Measurements from ENCODE around the gene NTRK2. TPM values are rescaled to one million over a fixed set of nuclear protein-coding genes. Genes with fewer than 3 reads are reported as not detected.

Gene NTRK2
- total RNA-seq, 6 experiments from 2014 or later: 0.18 to 0.49 (median 0.30) TPM

- DNase-seq (no peak), ATAC-seq (no peak)
- TF ChIP-seq POLR2A (IDR thresholded peaks at IDR 0.05) (no peak), CTCF (IDR thresholded peaks at IDR 0.05) (no peak)
- WGBS (ENCODE audit: insufficient coverage, low coverage, low lambda C conversion rate, missing lambda C conversion rate): 39% methylated on average over 3 of the region's 3 CpGs
- no peak overlapping the region for H3K27ac ChIP-seq
- no peaks in the 10 kb centered on the region for H3K27me3 ChIP-seq
- intact Hi-C loops (cut with DNase I): no loop called here
- no peak overlapping the region for H3K4me3 ChIP-seq
- no peaks in the 10 kb centered on the region for H3K36me3 ChIP-seq
- H3K4me1 ChIP-seq: no peaks in the 10 kb centered on the region
- H3K9me3 ChIP-seq: no peaks in the 10 kb centered on the region
Observed at GRCh38 chr9:84996716-84997115, 327.2 kb downstream of the NTRK2 start.

- H3K4me3 ChIP-seq: no peak overlapping the region
- ATAC-seq (peak in 1 of 4 donors; percentile 17), DNase-seq (no peak)
- no peaks in the 10 kb centered on the region for H3K4me1 ChIP-seq
- H3K27ac ChIP-seq: no peak overlapping the region
- WGBS (ENCODE audit: insufficient coverage, low coverage, low lambda C conversion rate, missing lambda C conversion rate): 26% methylated on average over 2 of the region's 2 CpGs
- no peaks in the 10 kb centered on the region for H3K9me3 ChIP-seq
- no peaks in the 10 kb centered on the region for H3K36me3 ChIP-seq
- intact Hi-C loops (cut with DNase I): no loop called here
- TF ChIP-seq POLR2A (IDR thresholded peaks at IDR 0.05) (no peak), CTCF (IDR thresholded peaks at IDR 0.05) (no peak)
- no peaks in the 10 kb centered on the region for H3K27me3 ChIP-seq
Observed at GRCh38 chr9:84997472-84997871, 327.9 kb downstream of the NTRK2 start.

DNA sequence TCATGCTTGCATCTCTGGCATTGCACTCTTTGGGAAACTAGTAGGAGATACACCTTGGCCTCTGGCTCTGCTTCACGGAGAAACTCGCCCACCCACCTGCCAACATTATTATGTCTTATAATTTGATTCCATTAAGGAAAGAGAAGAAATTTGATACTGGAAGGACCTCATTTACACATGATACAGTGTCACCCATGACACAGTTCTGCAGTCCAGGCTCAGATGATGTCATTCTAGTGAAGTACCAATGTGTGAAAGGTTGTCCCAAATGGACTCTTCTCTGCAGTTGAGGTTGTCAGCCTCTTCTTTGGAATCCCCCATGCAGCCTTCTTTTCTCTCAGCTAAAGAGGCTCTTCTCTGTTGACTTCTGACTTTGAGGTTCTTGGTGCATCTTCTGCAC is 329.1 kb downstream of the NTRK2 start:
- no peaks in the 10 kb centered on the region for H3K4me1 ChIP-seq
- H3K27me3 ChIP-seq: no peaks in the 10 kb centered on the region
- no peak overlapping the region for H3K4me3 ChIP-seq
- no peak overlapping the region for H3K27ac ChIP-seq
- DNase-seq: no peak
- intact Hi-C loops (cut with DNase I): no loop called here
- H3K9me3 ChIP-seq: no peaks in the 10 kb centered on the region
- H3K36me3 ChIP-seq: no peaks in the 10 kb centered on the region
- ATAC-seq: no peak
- no peak for TF ChIP-seq POLR2A (IDR thresholded peaks at IDR 0.05)
- TF ChIP-seq CTCF (IDR thresholded peaks at IDR 0.05): no peak
- 15% methylated on average over 2 of the region's 2 CpGs for WGBS (ENCODE audit: insufficient coverage, low coverage, low lambda C conversion rate, missing lambda C conversion rate)

DNA sequence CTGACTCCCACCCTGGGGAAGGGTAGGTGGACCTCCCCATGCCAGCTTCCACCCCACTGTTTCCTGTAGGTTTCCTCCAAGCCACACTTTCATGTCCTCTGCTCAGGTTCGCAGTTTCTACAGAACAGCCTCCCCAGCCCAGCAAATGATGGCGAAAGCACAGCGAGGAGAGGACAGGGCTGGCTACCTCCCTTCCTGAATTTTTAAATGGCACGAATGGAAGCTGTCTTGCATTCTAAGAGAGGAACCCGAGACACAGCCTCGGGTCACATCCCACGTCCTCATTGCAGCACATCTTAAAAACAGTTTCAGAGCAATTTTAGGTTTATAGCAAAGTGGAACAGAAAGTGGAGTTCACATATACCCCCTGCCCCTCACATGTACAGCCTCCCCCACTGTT is 330.3 kb downstream of the NTRK2 start:
- Histone ChIP-seq H3K4me1 (no peaks in the 10 kb centered on the region), H3K27me3 (no peaks in the 10 kb centered on the region), H3K36me3 (no peaks in the 10 kb centered on the region), H3K27ac (no peak overlapping the region), H3K9me3 (no peaks in the 10 kb centered on the region), H3K4me3 (no peak overlapping the region)
- intact Hi-C loops (cut with DNase I): no loop called here
- ATAC-seq: no peak
- TF ChIP-seq POLR2A (IDR thresholded peaks at IDR 0.05): no peak
- no peak for TF ChIP-seq CTCF (IDR thresholded peaks at IDR 0.05)
- DNase-seq: no peak
- 49% methylated on average over 4 of the region's 7 CpGs for WGBS (ENCODE audit: insufficient coverage, low coverage, low lambda C conversion rate, missing lambda C conversion rate)

DNA sequence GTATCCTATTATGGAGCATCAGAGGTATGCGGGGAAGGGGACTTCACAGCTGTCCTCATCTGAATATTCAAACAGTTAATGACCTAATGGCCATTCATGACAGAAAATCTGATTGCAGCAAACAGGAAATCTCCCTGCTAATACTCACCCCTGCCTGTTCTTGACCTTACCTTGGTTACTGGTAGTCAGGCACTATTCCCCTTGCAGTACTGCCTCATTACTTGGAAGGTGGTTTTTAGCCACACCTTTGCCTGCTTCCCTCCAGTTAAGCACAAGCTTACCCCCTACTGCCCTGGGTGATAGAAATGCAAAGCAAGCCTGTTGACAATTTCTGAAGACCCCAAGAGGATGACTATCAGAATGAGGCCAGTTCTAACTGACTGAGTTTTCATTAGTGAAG is 332.4 kb downstream of the NTRK2 start:
- Histone ChIP-seq H3K9me3 (no peaks in the 10 kb centered on the region), H3K27me3 (no peaks in the 10 kb centered on the region), H3K27ac (no peak overlapping the region), H3K4me1 (no peaks in the 10 kb centered on the region), H3K4me3 (no peak overlapping the region), H3K36me3 (no peaks in the 10 kb centered on the region)
- intact Hi-C loops (cut with DNase I): no loop called here
- no peak for DNase-seq
- WGBS (ENCODE audit: insufficient coverage, low coverage, low lambda C conversion rate, missing lambda C conversion rate): 100% methylated on average over 1 of the region's 1 CpG
- ATAC-seq: no peak
- TF ChIP-seq CTCF (IDR thresholded peaks at IDR 0.05) (no peak), POLR2A (IDR thresholded peaks at IDR 0.05) (no peak)
